CD4-positive, alpha-beta T cell (primary cell): Measurements from ENCODE around the gene TLR5. TPM values are rescaled to one million over a fixed set of nuclear protein-coding genes. Genes with fewer than 3 reads are reported as not detected.

ENCODE experiments used
- ATAC-seq: fragments of 200-7000 bp; cut with Tn5 transposase; one replicate; pipeline ENCODE4 v1.10.0; 2022; ENCODE audit warnings: mild to moderate bottlenecking; ENCODE audit not compliant: poor library complexity
- CTCF ChIA-PET: fragments of 350-600 bp; sonication (Branson Sonifier 250); formaldehyde crosslinking; loops from one replicate; lab custom pipeline; 2021; ENCODE audit warnings: antibody characterized with exemption, inconsistent platforms; lab: Charles Lee
- POLR2A ChIA-PET: fragments of 350-600 bp; sonication (Branson Sonifier 250); formaldehyde crosslinking; loops from one replicate; lab custom pipeline; 2021; ENCODE audit warnings: antibody characterized with exemption, inconsistent platforms; lab: Charles Lee
- DNase-seq, 14 experiments: peaks; one replicate each; pipeline ENCODE4 v3.0.0-alpha.2; 2013 to 2020; ENCODE audit warnings: mixed read lengths in 2 of 14
- H3K27ac ChIP-seq, 2 donors: one replicate each; pipeline versions ENCODE4 v1.5.1 to v1.7.0; 2013; ENCODE audit warnings: low read length in 2 of 2, low read depth in 1 of 2, mild to moderate bottlenecking in 1 of 2
- H3K27me3 ChIP-seq, 2 experiments: 1 replicate in 1 of 2; 2 replicates in 1 of 2; pipeline versions ENCODE4 v1.6.1 to v1.7.0; 2013; ENCODE audit warnings: low read length in 2 of 2, control low read depth in 1 of 2, mild to moderate bottlenecking in 1 of 2, moderate library complexity in 1 of 2; ENCODE audit not compliant: insufficient read depth in 2 of 2, control insufficient read depth in 1 of 2
- H3K36me3 ChIP-seq: one replicate; pipeline ENCODE4 v1.6.1; 2013; ENCODE audit warnings: low read length, control low read depth; ENCODE audit not compliant: insufficient read depth
- H3K4me1 ChIP-seq: one replicate; pipeline ENCODE4 v1.6.1; 2013; ENCODE audit warnings: low read length, control low read depth; ENCODE audit not compliant: insufficient read depth
- H3K4me3 ChIP-seq: one replicate; pipeline ENCODE4 v1.5.1; 2013; ENCODE audit warnings: mild to moderate bottlenecking, low read length, moderate library complexity
- H3K9me3 ChIP-seq, 2 experiments: 1 replicate in 1 of 2; 2 replicates in 1 of 2; pipeline versions ENCODE4 v1.6.1 to v1.7.0; 2013; ENCODE audit warnings: low read length in 2 of 2, mild to moderate bottlenecking in 2 of 2, control low read depth in 1 of 2, moderate library complexity in 1 of 2; ENCODE audit not compliant: control insufficient read depth in 1 of 2, insufficient read depth in 1 of 2
- H3K27ac Mint-ChIP-seq: one replicate; pipeline ENCODE4 v1.8.0; 2020; ENCODE audit warnings: mixed read lengths
- H3K27me3 Mint-ChIP-seq: one replicate; pipeline ENCODE4 v1.8.0; 2021; ENCODE audit warnings: mixed read lengths
- H3K36me3 Mint-ChIP-seq: one replicate; pipeline ENCODE4 v1.8.0; 2021; ENCODE audit warnings: low read depth, mixed read lengths
- H3K4me1 Mint-ChIP-seq: one replicate; pipeline ENCODE4 v1.8.0; 2021; ENCODE audit warnings: low read depth, mixed read lengths
- H3K4me3 Mint-ChIP-seq: one replicate; pipeline ENCODE4 v1.8.0; 2020; ENCODE audit warnings: mild to moderate bottlenecking, mixed read lengths
- H3K9me3 Mint-ChIP-seq: one replicate; pipeline ENCODE4 v1.8.0; 2020; ENCODE audit warnings: mixed read lengths
- CTCF ChIP-seq: fragments of 200-600 bp; IDR thresholded peaks from one replicate; pipeline ENCODE4 v1.8.0; 2022; ENCODE audit warnings: antibody characterized with exemption, mild to moderate bottlenecking
- intact Hi-C, 2 experiments: fragments of 100-400 bp; cut with DNase I in 1 of 2; cut with micrococcal nuclease in 1 of 2; formaldehyde crosslinking; loops; one replicate each; pipeline versions ENCODE4 v1.15.1 to v1.9.0; 2023 to 2025; cut with DNase I, micrococcal nuclease
- total RNA-seq, 174 experiments: library from RNA in 2 of 174; stranded (reverse) in 2 of 174; gene quantifications; one replicate each; pipeline ENCODE4 v1.2.3 and lab custom pipeline; 2021 to 2026

Gene TLR5
- total RNA-seq, 2 experiments from 2014 or later: 2.1 to 2.5 TPM

- DNase-seq (no peak), ATAC-seq (no peak)
- H3K27ac Mint-ChIP-seq: no peak overlapping the region
- Histone ChIP-seq H3K4me1 (no peaks in the 10 kb centered on the region), H3K27me3 (no peaks in the 10 kb centered on the region), H3K9me3 (no peaks in the 10 kb centered on the region), H3K27ac (no peak overlapping the region), H3K4me3 (no peak overlapping the region), H3K36me3 (no peaks in the 10 kb centered on the region)
- H3K4me1 Mint-ChIP-seq: no peaks in the 10 kb centered on the region
- POLR2A ChIA-PET: interaction anchor here (0.7 kb wide), 1 partner anchor 78 kb away, joined by 3 read pairs; no protein-coding TSS in a partner anchor
- H3K27me3 Mint-ChIP-seq: no peaks in the 10 kb centered on the region
- H3K9me3 Mint-ChIP-seq: no peaks in the 10 kb centered on the region
- no peak overlapping the region for H3K4me3 Mint-ChIP-seq
- CTCF ChIA-PET: no interaction called here
- no peaks in the 10 kb centered on the region for H3K36me3 Mint-ChIP-seq
- intact Hi-C loops: no loop called here
- TF ChIP-seq CTCF: no peak
These were observed 83.5 kb downstream of the TLR5 start for GRCh38 chr1:223059526-223059925.

Other genes starting within 250 kb of the TLR5 start
- 10 to 100 TPM; 13.0 to 13.8 TPM for gene SUSD4, start 220.9 kb upstream of the TLR5 start, total RNA-seq